Endothelial cell of umbilical vein (primary cell): ENCODE measurements around the gene CYP39A1. TPM values are rescaled to one million over a fixed set of nuclear protein-coding genes. Genes with fewer than 3 reads are reported as not detected.

Experiments used
- BruUV-seq: library from RNA; stranded (reverse); fragments of 400-500 nt; replicated peaks from 2 replicates; lab custom pipeline; 2021; lab: Mats Ljungman, UMichigan
- CTCF ChIA-PET: fragments of 300-600, 350-600 bp; sonication (Branson Sonifier 250); formaldehyde crosslinking; loops from one replicate; lab custom pipeline; 2021; ENCODE audit warnings: antibody characterized with exemption, inconsistent platforms; lab: Charles Lee
- POLR2A ChIA-PET: fragments of 300-600, 350-600 bp; sonication (Branson Sonifier 250); formaldehyde crosslinking; loops from one replicate; lab custom pipeline; 2021; ENCODE audit warnings: antibody characterized with exemption, inconsistent platforms; lab: Charles Lee
- DNase-seq: peaks from one replicate; pipeline ENCODE4 v3.0.0-alpha.2; 2011; ENCODE audit warnings: low read depth, low spot score
- FAIRE-seq: peaks from 2 replicates; lab custom pipeline; 2011; peaks lifted over from hg19 to GRCh38; lab: Jason Lieb, UNC
- H2AFZ ChIP-seq: 2 replicates; pipeline ENCODE4 v1.6.0; 2012; ENCODE audit warnings: low read depth, low read length, control low read depth, inconsistent platforms
- H3K27ac ChIP-seq: 2 replicates; pipeline ENCODE4 v1.5.1; 2011; ENCODE audit warnings: low read depth, mild to moderate bottlenecking, control low read depth, low read length, moderate library complexity; ENCODE audit not compliant: insufficient read depth
- H3K27me3 ChIP-seq, 2 experiments: 2 replicates each; pipeline versions ENCODE4 v1.6.0 to v1.6.1; 2011; ENCODE audit warnings: low read length in 2 of 2, mixed read lengths in 1 of 2; ENCODE audit not compliant: control insufficient read depth in 2 of 2, insufficient read depth in 2 of 2
- H3K36me3 ChIP-seq, 2 experiments: 2 replicates in 1 of 2; 3 replicates in 1 of 2; pipeline ENCODE4 v1.5.1; 2011; ENCODE audit warnings: low read length in 2 of 2, mild to moderate bottlenecking in 1 of 2, moderate library complexity in 1 of 2; ENCODE audit not compliant: control insufficient read depth in 2 of 2, insufficient read depth in 2 of 2; ENCODE audit errors: extremely low read depth in 1 of 2
- H3K4me1 ChIP-seq: 3 replicates; pipeline ENCODE4 v1.5.1; 2011; ENCODE audit warnings: mild to moderate bottlenecking, low read length; ENCODE audit not compliant: control insufficient read depth, insufficient read depth; ENCODE audit errors: extremely low read depth
- H3K4me2 ChIP-seq: 2 replicates; pipeline ENCODE4 v1.6.1; 2011; ENCODE audit warnings: low read length, control low read depth, mixed read lengths; ENCODE audit not compliant: insufficient read depth
- H3K4me3 ChIP-seq, 3 experiments: fragments of 200-600 bp in 1 of 3; sonication (generic), shearing (Covaris generic) in 1 of 3; replicated peaks in 1 of 3; 2 replicates each; pipeline ENCODE4 v1.5.1; 2011 to 2016; ENCODE audit warnings: control low read depth in 3 of 3, low read length in 3 of 3, mild to moderate bottlenecking in 2 of 3, inconsistent platforms in 1 of 3, low read depth in 1 of 3, moderate library complexity in 1 of 3; ENCODE audit not compliant: insufficient read depth in 1 of 3
- H3K79me2 ChIP-seq: 2 replicates; pipeline ENCODE4 v1.6.0; 2012; ENCODE audit warnings: low read length, inconsistent platforms; ENCODE audit not compliant: control insufficient read depth, insufficient read depth
- H3K9ac ChIP-seq: replicated peaks from 2 replicates; pipeline ENCODE3; 2011; ENCODE audit warnings: low read length, control low read depth; ENCODE audit not compliant: insufficient read depth; ENCODE audit errors: extremely low read depth
- H3K9me1 ChIP-seq: replicated peaks from 3 replicates; pipeline ENCODE4 v1.6.0; 2011; ENCODE audit warnings: mild to moderate bottlenecking, low read length; ENCODE audit not compliant: control insufficient read depth, insufficient read depth; ENCODE audit errors: extremely low read depth
- H3K9me3 ChIP-seq: replicated peaks from 2 replicates; pipeline ENCODE4 v1.5.1; 2012; ENCODE audit warnings: low read length, inconsistent platforms; ENCODE audit not compliant: control insufficient read depth, insufficient read depth
- H4K20me1 ChIP-seq: replicated peaks from 2 replicates; pipeline ENCODE3; 2011; ENCODE audit warnings: mild to moderate bottlenecking, low read length; ENCODE audit not compliant: control insufficient read depth, insufficient read depth; ENCODE audit errors: extremely low read depth
- CTCF ChIP-seq, 2 donors: IDR thresholded peaks; 1 replicate in 1 of 2; 2 replicates in 1 of 2; pipeline ENCODE4 v1.5.1; 2011; ENCODE audit warnings: low read length in 2 of 2, mild to moderate bottlenecking in 2 of 2, moderate library complexity in 2 of 2, control low read depth in 1 of 2, inconsistent platforms in 1 of 2, low read depth in 1 of 2; ENCODE audit not compliant: insufficient read depth in 1 of 2; ENCODE audit errors: extremely low read depth in 1 of 2
- EZH2 ChIP-seq: IDR thresholded peaks from 2 replicates; pipeline ENCODE4 v1.6.1; 2012; ENCODE audit warnings: borderline replicate concordance, low read depth, mild to moderate bottlenecking, moderate library complexity, low read length, inconsistent platforms; ENCODE audit not compliant: severe bottlenecking
- FOS ChIP-seq: IDR thresholded peaks from 2 replicates; pipeline ENCODE4 v1.6.1; 2011; ENCODE audit warnings: mild to moderate bottlenecking, low read length, moderate library complexity, borderline replicate concordance; ENCODE audit not compliant: insufficient read depth
- GATA2 ChIP-seq: IDR thresholded peaks from 2 replicates; pipeline ENCODE4 v1.7.0; 2011; ENCODE audit warnings: low read depth, mild to moderate bottlenecking, moderate library complexity, mixed read lengths, low read length; ENCODE audit not compliant: insufficient read length, insufficient read depth
- JUN ChIP-seq: IDR thresholded peaks from 2 replicates; pipeline ENCODE4 v1.6.1; 2011; ENCODE audit warnings: borderline replicate concordance, low read depth; ENCODE audit not compliant: insufficient read length, insufficient read depth
- MYC ChIP-seq: IDR thresholded peaks from one replicate; pipeline ENCODE4 v1.6.1; 2011; ENCODE audit warnings: mild to moderate bottlenecking, low read depth, low read length
- POLR2A ChIP-seq: IDR thresholded peaks from 2 replicates; pipeline ENCODE4 v1.6.1; 2012; ENCODE audit warnings: low read depth, mild to moderate bottlenecking, control low read depth, low read length
- POLR2AphosphoS5 ChIP-seq: IDR thresholded peaks from 2 replicates; pipeline ENCODE4 v1.6.1; 2012; ENCODE audit warnings: low read depth, mild to moderate bottlenecking, control low read depth, low read length, moderate library complexity; ENCODE audit not compliant: insufficient read depth
- dilution Hi-C: fragments of 300-500 bp; cut with MboI; formaldehyde crosslinking; loops from one replicate; pipeline ENCODE4 v1.15.0; 2019; ENCODE audit warnings: low sequenced_read_pairs; ENCODE audit not compliant: extremely low pct_ligation_motif_present
- intact Hi-C: fragments of 100-400 bp; cut with micrococcal nuclease; formaldehyde crosslinking; loops from one replicate; pipeline ENCODE4 v1.10.0; 2022
- polyA plus RNA-seq, 4 experiments: library from polyadenylated mRNA; depleted of rRNA in 3 of 4; stranded (reverse) in 3 of 4; unstranded in 1 of 4; fragments of >200 nt; gene quantifications; 2 replicates each; pipeline versions ENCODE4 v1.2.1 to v1.2.3, GENCODE V29; 2011 to 2012; ENCODE audit warnings: missing spikeins in 1 of 4
- total RNA-seq: library from RNA; stranded (reverse); gene quantifications from 2 replicates; pipeline ENCODE4 v1.2.3, GENCODE V29; 2021
- TF ChIP-seq, protein P1 (sequence below): IDR thresholded peaks from 2 replicates; pipeline ENCODE4 v1.6.1; 2011; ENCODE audit not compliant: insufficient read depth, insufficient read length

CYP39A1 gene
- total and polyA plus RNA-seq, 2 donors (not counting 3 experiments of a cell fraction or from before 2014, with no cell fraction given): not detected

DNA sequence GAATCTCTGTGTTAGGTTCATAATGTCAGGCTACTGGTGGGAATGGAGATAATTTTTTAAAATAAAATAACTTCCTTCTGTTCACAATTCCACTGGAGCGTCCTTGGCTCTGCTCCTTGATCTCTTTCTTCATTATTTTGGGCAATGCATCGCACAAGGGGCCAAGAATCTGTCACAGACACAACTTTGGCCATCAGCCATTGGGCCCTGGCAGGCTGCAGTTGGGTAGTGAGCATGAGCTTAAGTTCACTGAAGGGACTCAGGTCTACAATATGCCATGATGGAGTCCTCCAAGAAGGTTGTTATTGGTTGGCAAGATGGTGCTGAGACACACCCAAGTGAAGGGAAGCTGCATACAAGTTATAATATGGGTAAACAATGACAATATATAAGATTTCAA lies 40.0 kb downstream of the CYP39A1 start:
- BruUV-seq: no TSS peak

More for the DNA sequence above, 40.0 kb downstream of the CYP39A1 start:
- no peaks in the 10 kb centered on the region for H3K79me2 ChIP-seq
- no peaks in the 10 kb centered on the region for H3K9me3 ChIP-seq
- POLR2A ChIA-PET: no interaction called here
- no peaks in the 10 kb centered on the region for H3K27me3 ChIP-seq
- no peaks in the 10 kb centered on the region for H3K36me3 ChIP-seq
- intact Hi-C loops: no loop called here
- DNase-seq: no peak
- no peak overlapping the region for H3K9ac ChIP-seq
- no peak for TF ChIP-seq CTCF (IDR thresholded peaks at IDR 0.05; ENCODE audit: extremely low read depth in 1 of 2, insufficient read depth in 1 of 2, low read depth in 1 of 2, low read length in 2 of 2)
- TF ChIP-seq, protein P1, sequence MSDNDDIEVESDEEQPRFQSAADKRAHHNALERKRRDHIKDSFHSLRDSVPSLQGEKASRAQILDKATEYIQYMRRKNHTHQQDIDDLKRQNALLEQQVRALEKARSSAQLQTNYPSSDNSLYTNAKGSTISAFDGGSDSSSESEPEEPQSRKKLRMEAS: no peak
- no peak for TF ChIP-seq EZH2
- no peak for TF ChIP-seq FOS
- no peak for TF ChIP-seq GATA2
- TF ChIP-seq POLR2A: no peak
- TF ChIP-seq MYC: no peak
- no peak for TF ChIP-seq JUN
- TF ChIP-seq POLR2AphosphoS5: no peak
- no peak overlapping the region for H3K4me2 ChIP-seq
- no peak for FAIRE-seq
- H3K27ac ChIP-seq: no peak overlapping the region
- CTCF ChIA-PET: interaction anchor here (0.9 to 1.3 kb wide), 2 partner anchors 192 to 194 kb away, joined by 3 read pairs; no protein-coding TSS in a partner anchor
- dilution Hi-C loops: no loop called here
- no peaks in the 10 kb centered on the region for H3K4me1 ChIP-seq
- H2AFZ ChIP-seq: no peak overlapping the region
- H3K9me1 ChIP-seq: no peaks in the 10 kb centered on the region
- no peaks in the 10 kb centered on the region for H4K20me1 ChIP-seq
- H3K4me3 ChIP-seq: no peak overlapping the region
